Endothelial cell (in vitro differentiated cells): ENCODE measurements around the gene PRAME. TPM values are rescaled to one million over a fixed set of nuclear protein-coding genes. Genes with fewer than 3 reads are reported as not detected.

Source experiments
- DNase-seq: peaks from one replicate; pipeline ENCODE4 v3.0.0; 2021; ENCODE audit warnings: low spot score
- H3K27ac Mint-ChIP-seq: one replicate; pipeline ENCODE4 v1.8.0; 2021; ENCODE audit warnings: mixed read lengths, inconsistent platforms; ENCODE audit not compliant: unreplicated experiment
- H3K27me3 Mint-ChIP-seq: one replicate; pipeline ENCODE4 v1.8.0; 2021; ENCODE audit warnings: mild to moderate bottlenecking, moderate library complexity, mixed read lengths, inconsistent platforms; ENCODE audit not compliant: unreplicated experiment
- H3K36me3 Mint-ChIP-seq: one replicate; pipeline ENCODE4 v1.8.0; 2021; ENCODE audit warnings: mild to moderate bottlenecking, low read depth, mixed read lengths, inconsistent platforms; ENCODE audit not compliant: unreplicated experiment
- H3K4me1 Mint-ChIP-seq: one replicate; pipeline ENCODE4 v1.8.0; 2021; ENCODE audit warnings: mild to moderate bottlenecking, mixed read lengths, inconsistent platforms; ENCODE audit not compliant: unreplicated experiment
- H3K4me3 Mint-ChIP-seq: one replicate; pipeline ENCODE4 v1.8.0; 2021; ENCODE audit warnings: mild to moderate bottlenecking, mixed read lengths, inconsistent platforms; ENCODE audit not compliant: unreplicated experiment
- H3K9me3 Mint-ChIP-seq: one replicate; pipeline ENCODE4 v1.8.0; 2021; ENCODE audit warnings: mixed read lengths, inconsistent platforms; ENCODE audit not compliant: unreplicated experiment
- total RNA-seq: library from RNA; stranded (reverse); fragmentation: NEBNext Ultra II Directional; extraction: Animal tissue kit (Norgen Biotek cat#: 25700); gene quantifications from one replicate; pipeline ENCODE4 v1.2.1, GENCODE V29; 2021; ENCODE audit not compliant: unreplicated experiment
- TF ChIP-seq, protein P1 (sequence below): fragments of 200-600 bp; sonication (generic); IDR thresholded peaks from one replicate; pipeline ENCODE4 v1.5.0; 2021; ENCODE audit warnings: antibody characterized with exemption; ENCODE audit not compliant: unreplicated experiment

PRAME gene
- total RNA-seq, 1 donor from 2014 or later: not detected

- H3K27ac Mint-ChIP-seq: no peak overlapping the region
- TF ChIP-seq, protein P1, sequence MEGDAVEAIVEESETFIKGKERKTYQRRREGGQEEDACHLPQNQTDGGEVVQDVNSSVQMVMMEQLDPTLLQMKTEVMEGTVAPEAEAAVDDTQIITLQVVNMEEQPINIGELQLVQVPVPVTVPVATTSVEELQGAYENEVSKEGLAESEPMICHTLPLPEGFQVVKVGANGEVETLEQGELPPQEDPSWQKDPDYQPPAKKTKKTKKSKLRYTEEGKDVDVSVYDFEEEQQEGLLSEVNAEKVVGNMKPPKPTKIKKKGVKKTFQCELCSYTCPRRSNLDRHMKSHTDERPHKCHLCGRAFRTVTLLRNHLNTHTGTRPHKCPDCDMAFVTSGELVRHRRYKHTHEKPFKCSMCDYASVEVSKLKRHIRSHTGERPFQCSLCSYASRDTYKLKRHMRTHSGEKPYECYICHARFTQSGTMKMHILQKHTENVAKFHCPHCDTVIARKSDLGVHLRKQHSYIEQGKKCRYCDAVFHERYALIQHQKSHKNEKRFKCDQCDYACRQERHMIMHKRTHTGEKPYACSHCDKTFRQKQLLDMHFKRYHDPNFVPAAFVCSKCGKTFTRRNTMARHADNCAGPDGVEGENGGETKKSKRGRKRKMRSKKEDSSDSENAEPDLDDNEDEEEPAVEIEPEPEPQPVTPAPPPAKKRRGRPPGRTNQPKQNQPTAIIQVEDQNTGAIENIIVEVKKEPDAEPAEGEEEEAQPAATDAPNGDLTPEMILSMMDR: no peak
- H3K9me3 Mint-ChIP-seq: no peaks in the 10 kb centered on the region
- peaks cover 1% of the 10 kb centered on the region for H3K27me3 Mint-ChIP-seq
- H3K4me3 Mint-ChIP-seq: no peak overlapping the region
- H3K4me1 Mint-ChIP-seq: no peaks in the 10 kb centered on the region
- DNase-seq: no peak
- H3K36me3 Mint-ChIP-seq: no peaks in the 10 kb centered on the region
Observed at GRCh38 chr22:22579869-22580604, 21.0 kb upstream of the PRAME start.

GRCh38 chr22:22578702-22579424 lies 19.8 kb upstream of the PRAME start:
- no peak overlapping the region for H3K27ac Mint-ChIP-seq
- TF ChIP-seq, protein P1: no peak
- H3K27me3 Mint-ChIP-seq: peaks cover 5% of the 10 kb centered on the region
- no peaks in the 10 kb centered on the region for H3K36me3 Mint-ChIP-seq
- no peaks in the 10 kb centered on the region for H3K4me1 Mint-ChIP-seq
- no peaks in the 10 kb centered on the region for H3K9me3 Mint-ChIP-seq
- no peak overlapping the region for H3K4me3 Mint-ChIP-seq
- DNase-seq: no peak

DNA sequence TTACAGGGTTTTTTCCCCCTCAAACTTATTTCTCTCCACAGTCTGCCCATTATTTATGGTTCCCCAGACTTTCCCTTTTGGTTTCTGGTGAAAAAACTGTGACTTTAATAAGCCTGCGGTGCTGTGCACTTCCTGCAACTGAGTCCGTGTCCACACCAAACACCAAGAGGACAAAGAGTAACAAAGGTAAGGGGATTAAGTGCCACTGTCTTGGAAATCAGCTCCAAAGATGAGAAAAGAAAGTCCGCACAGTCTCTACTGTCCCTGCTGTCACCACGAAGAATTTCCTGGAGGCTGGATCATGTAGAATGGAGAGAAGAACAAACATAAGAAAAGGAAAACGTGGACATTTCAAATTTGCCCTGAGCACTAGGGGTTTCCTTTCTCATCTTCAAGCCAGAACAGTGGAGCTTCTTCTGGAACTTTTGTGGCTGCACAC lies 17.9 kb upstream of the PRAME start:
- Mint-ChIP-seq H3K4me3 (no peak overlapping the region), H3K27ac (no peak overlapping the region), H3K27me3 (peaks cover 5% of the 10 kb centered on the region), H3K36me3 (no peaks in the 10 kb centered on the region), H3K4me1 (no peaks in the 10 kb centered on the region), H3K9me3 (no peaks in the 10 kb centered on the region)
- TF ChIP-seq, protein P1: no peak
- DNase-seq: no peak

- peak; percentile 84 for DNase-seq
- TF ChIP-seq, protein P1: peak; percentile 79
- H3K36me3 Mint-ChIP-seq: no peaks in the 10 kb centered on the region
- H3K4me1 Mint-ChIP-seq: no peaks in the 10 kb centered on the region
- H3K27ac Mint-ChIP-seq: no peak overlapping the region
- peaks cover 5% of the 10 kb centered on the region for H3K27me3 Mint-ChIP-seq
- H3K9me3 Mint-ChIP-seq: no peaks in the 10 kb centered on the region
- H3K4me3 Mint-ChIP-seq: no peak overlapping the region
Observed at GRCh38 chr22:22576244-22576988, 17.4 kb upstream of the PRAME start.
